PC-3 (cell line): ENCODE results near the gene RTKN2. TPM values are rescaled to one million over a fixed set of nuclear protein-coding genes. Genes with fewer than 3 reads are reported as not detected.
A peak's percentile ranks its signal among the peaks of the same experiment; 100 is the strongest.

Experiments used
- ATAC-seq: fragments of 200-7000 bp; cut with Tn5 transposase; 2 replicates; pipeline ENCODE4 v1.9.1; 2020; ENCODE audit warnings: mild to moderate bottlenecking, moderate library complexity
- BruUV-seq: library from RNA; stranded (reverse); fragments of 400-500 nt; replicated peaks from 2 replicates; lab custom pipeline; 2021; lab: Mats Ljungman, UMichigan
- CTCF ChIA-PET: fragments of 300-600 bp; sonication (Branson Sonifier 250); formaldehyde crosslinking; loops from one replicate; lab custom pipeline; 2022; ENCODE audit warnings: antibody characterized with exemption; lab: Charles Lee
- POLR2A ChIA-PET: fragments of 300-600 bp; sonication (Branson Sonifier 250); formaldehyde crosslinking; loops from one replicate; lab custom pipeline; 2022; ENCODE audit warnings: antibody characterized with exemption; ENCODE audit not compliant: unreplicated experiment; lab: Charles Lee
- DNase-seq: peaks from one replicate; pipeline ENCODE4 v3.0.0-alpha.2; 2015
- H2AFZ ChIP-seq: fragments of 300-600 bp; sonication (generic); 2 replicates; pipeline ENCODE4 v1.6.0; 2016; ENCODE audit warnings: antibody characterized with exemption, low read length
- H3F3A ChIP-seq: fragments of 300-600 bp; sonication (generic); one replicate; pipeline ENCODE4 v1.6.0; 2017; ENCODE audit warnings: antibody characterized with exemption, low read length, control low read depth, mild to moderate bottlenecking; ENCODE audit not compliant: unreplicated experiment
- H3K27ac ChIP-seq: fragments of 300-600 bp; sonication (generic); 2 replicates; pipeline ENCODE4 v1.5.1; 2016; ENCODE audit warnings: mild to moderate bottlenecking, low read length
- H3K27me3 ChIP-seq: fragments of 300-600 bp; sonication (generic); 2 replicates; pipeline ENCODE4 v1.6.1; 2016; ENCODE audit warnings: low read length, mixed read lengths
- H3K36me3 ChIP-seq: fragments of 300-600 bp; sonication (generic); 2 replicates; pipeline ENCODE4 v1.6.1; 2016; ENCODE audit warnings: low read depth, mixed run types, low read length, mixed read lengths
- H3K4me1 ChIP-seq: fragments of 300-600 bp; sonication (generic); 2 replicates; pipeline ENCODE4 v1.5.1; 2016; ENCODE audit warnings: low read length; ENCODE audit not compliant: insufficient read depth
- H3K4me2 ChIP-seq: fragments of 300-600 bp; sonication (generic); 2 replicates; pipeline ENCODE4 v1.6.0; 2016; ENCODE audit warnings: low read length
- H3K4me3 ChIP-seq: fragments of 300-600 bp; sonication (generic); 2 replicates; pipeline ENCODE4 v1.5.1; 2016; ENCODE audit warnings: mild to moderate bottlenecking, low read length, mixed read lengths
- H3K79me2 ChIP-seq: fragments of 300-600 bp; sonication (generic); 2 replicates; pipeline ENCODE4 v1.6.1; 2017; ENCODE audit warnings: low read length, mixed read lengths
- H3K9ac ChIP-seq: fragments of 300-600 bp; sonication (generic); 2 replicates; pipeline ENCODE4 v1.6.0; 2016; ENCODE audit warnings: mild to moderate bottlenecking, low read length
- H3K9me2 ChIP-seq: fragments of 300-600 bp; sonication (generic); replicated peaks from 2 replicates; pipeline ENCODE4 v1.6.1; 2016; ENCODE audit warnings: mixed run types, low read length, mixed read lengths
- H3K9me3 ChIP-seq: fragments of 300-600 bp; sonication (generic); 2 replicates; pipeline ENCODE4 v1.6.1; 2016; ENCODE audit warnings: low read length, mixed read lengths
- H4K20me1 ChIP-seq: fragments of 300-600 bp; sonication (generic); 2 replicates; pipeline ENCODE4 v1.6.1; 2016; ENCODE audit warnings: low read length, mixed read lengths
- EZH2 ChIP-seq: fragments of 300-600 bp; sonication (generic); IDR thresholded peaks from one replicate; pipeline ENCODE4 v1.6.1; 2017; ENCODE audit warnings: antibody characterized with exemption, mild to moderate bottlenecking, low read length; ENCODE audit not compliant: unreplicated experiment
- EZH2phosphoT487 ChIP-seq: fragments of 300-600 bp; sonication (generic); IDR thresholded peaks from 2 replicates; pipeline ENCODE4 v1.6.1; 2018; ENCODE audit warnings: mild to moderate bottlenecking, antibody characterized with exemption, low read length, borderline replicate concordance
- intact Hi-C: fragments of 100-400 bp; cut with micrococcal nuclease; formaldehyde crosslinking; loops from 2 replicates; pipeline ENCODE4 v1.9.0; 2023
- total RNA-seq: library from RNA; depleted of rRNA; stranded (reverse); fragments of >200 nt; gene quantifications from 2 replicates; pipeline ENCODE4 v1.2.3, GENCODE V29; 2014
- TF ChIP-seq, protein P1 (sequence below): fragments of 300-600 bp; sonication (generic); conservative IDR thresholded peaks from 2 replicates; pipeline ENCODE4 v1.5.1; 2017; ENCODE audit warnings: antibody characterized with exemption, low read depth, mild to moderate bottlenecking, low read length

RTKN2 gene
- total RNA-seq, 1 experiment from 2014 or later: 26.6 TPM

DNA sequence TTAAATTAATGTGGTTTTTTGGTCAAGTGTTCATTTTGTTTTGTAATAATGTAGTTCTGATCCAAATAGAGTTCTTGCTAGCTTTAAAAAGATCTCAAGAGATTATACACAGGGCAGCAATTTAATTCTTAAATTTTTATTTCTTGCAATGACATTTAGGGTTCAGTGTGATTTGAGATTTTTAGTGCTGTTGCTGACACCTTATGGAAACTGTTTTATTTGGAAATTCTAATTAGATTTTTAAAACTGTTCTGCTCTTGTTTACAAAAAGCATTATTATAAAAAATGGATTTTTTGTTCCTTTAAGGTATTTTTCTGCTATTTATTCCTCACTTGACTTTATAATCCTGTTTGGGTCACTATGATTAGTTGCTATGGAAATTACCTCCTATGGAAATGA is 72.1 kb downstream of the RTKN2 start:
- Histone ChIP-seq H3K27ac (no peak overlapping the region), H3K79me2 (no peaks in the 10 kb centered on the region), H3K4me3 (no peak overlapping the region), H3K27me3 (no peaks in the 10 kb centered on the region), H4K20me1 (no peaks in the 10 kb centered on the region), H2AFZ (no peak overlapping the region), H3K4me2 (no peak overlapping the region), H3K9me3 (no peaks in the 10 kb centered on the region), H3K4me1 (peaks cover 6% of the 10 kb centered on the region), H3F3A (no peaks in the 10 kb centered on the region), H3K9ac (no peak overlapping the region), H3K9me2 (no peaks in the 10 kb centered on the region), H3K36me3 (peaks cover 14% of the 10 kb centered on the region)
- no peak for DNase-seq
- BruUV-seq: no TSS peak
- no peak for ATAC-seq
- ChIA-PET POLR2A (no interaction called here), CTCF (interaction anchor here (1.8 kb wide), 1 partner anchor 120 kb away, joined by 6 read pairs; no protein-coding TSS in a partner anchor)
- intact Hi-C loops: loop anchor here (1.0 kb wide), 1 partner anchor 158 kb away; no protein-coding TSS in a partner anchor
- TF ChIP-seq EZH2phosphoT487: no peak
- TF ChIP-seq, protein P1, sequence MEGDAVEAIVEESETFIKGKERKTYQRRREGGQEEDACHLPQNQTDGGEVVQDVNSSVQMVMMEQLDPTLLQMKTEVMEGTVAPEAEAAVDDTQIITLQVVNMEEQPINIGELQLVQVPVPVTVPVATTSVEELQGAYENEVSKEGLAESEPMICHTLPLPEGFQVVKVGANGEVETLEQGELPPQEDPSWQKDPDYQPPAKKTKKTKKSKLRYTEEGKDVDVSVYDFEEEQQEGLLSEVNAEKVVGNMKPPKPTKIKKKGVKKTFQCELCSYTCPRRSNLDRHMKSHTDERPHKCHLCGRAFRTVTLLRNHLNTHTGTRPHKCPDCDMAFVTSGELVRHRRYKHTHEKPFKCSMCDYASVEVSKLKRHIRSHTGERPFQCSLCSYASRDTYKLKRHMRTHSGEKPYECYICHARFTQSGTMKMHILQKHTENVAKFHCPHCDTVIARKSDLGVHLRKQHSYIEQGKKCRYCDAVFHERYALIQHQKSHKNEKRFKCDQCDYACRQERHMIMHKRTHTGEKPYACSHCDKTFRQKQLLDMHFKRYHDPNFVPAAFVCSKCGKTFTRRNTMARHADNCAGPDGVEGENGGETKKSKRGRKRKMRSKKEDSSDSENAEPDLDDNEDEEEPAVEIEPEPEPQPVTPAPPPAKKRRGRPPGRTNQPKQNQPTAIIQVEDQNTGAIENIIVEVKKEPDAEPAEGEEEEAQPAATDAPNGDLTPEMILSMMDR: no peak
- TF ChIP-seq EZH2: no peak

DNA sequence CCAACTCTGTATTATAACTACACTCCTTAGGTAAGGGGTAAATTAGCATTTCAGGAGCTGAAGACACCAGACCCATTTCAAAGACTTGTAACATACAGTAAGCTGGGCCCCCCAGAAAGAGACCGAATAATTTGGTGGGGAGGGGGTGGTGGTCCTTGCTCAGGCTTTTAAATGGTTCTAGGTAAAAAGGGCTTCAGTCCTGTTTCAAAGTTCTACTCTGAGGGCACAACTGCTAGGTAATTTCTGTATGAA is 73.0 kb downstream of the RTKN2 start:
- CTCF ChIA-PET: interaction anchor here (0.7 to 1.8 kb wide), 2 partner anchors 71 to 119 kb away, joined by 5 to 6 read pairs; no protein-coding TSS in a partner anchor
- ATAC-seq: no peak; the same call in 1 of the 2 replicates
- no peaks in the 10 kb centered on the region for H3K9me2 ChIP-seq
- H3K27ac ChIP-seq: no peak overlapping the region
- H3F3A ChIP-seq: no peaks in the 10 kb centered on the region
- no TSS peak for BruUV-seq
- TF ChIP-seq EZH2 (no peak), EZH2phosphoT487 (no peak)
- TF ChIP-seq, protein P1: no peak
- H3K4me1 ChIP-seq: peaks cover 6% of the 10 kb centered on the region
- peaks cover 14% of the 10 kb centered on the region for H3K36me3 ChIP-seq
- H3K4me3 ChIP-seq: no peak overlapping the region
- no peaks in the 10 kb centered on the region for H3K9me3 ChIP-seq
- H3K27me3 ChIP-seq: no peaks in the 10 kb centered on the region
- no peaks in the 10 kb centered on the region for H4K20me1 ChIP-seq
- H3K79me2 ChIP-seq: no peaks in the 10 kb centered on the region
- POLR2A ChIA-PET: interaction anchor here (0.7 kb wide), 2 partner anchors 51 to 207 kb away, joined by 4 to 8 read pairs; no protein-coding TSS in a partner anchor
- H2AFZ ChIP-seq: no peak overlapping the region
- intact Hi-C loops: loop anchor here (1.0 kb wide), 1 partner anchor 48 kb away; no protein-coding TSS in a partner anchor
- H3K9ac ChIP-seq: no peak overlapping the region
- DNase-seq: no peak
- no peak overlapping the region for H3K4me2 ChIP-seq

DNA sequence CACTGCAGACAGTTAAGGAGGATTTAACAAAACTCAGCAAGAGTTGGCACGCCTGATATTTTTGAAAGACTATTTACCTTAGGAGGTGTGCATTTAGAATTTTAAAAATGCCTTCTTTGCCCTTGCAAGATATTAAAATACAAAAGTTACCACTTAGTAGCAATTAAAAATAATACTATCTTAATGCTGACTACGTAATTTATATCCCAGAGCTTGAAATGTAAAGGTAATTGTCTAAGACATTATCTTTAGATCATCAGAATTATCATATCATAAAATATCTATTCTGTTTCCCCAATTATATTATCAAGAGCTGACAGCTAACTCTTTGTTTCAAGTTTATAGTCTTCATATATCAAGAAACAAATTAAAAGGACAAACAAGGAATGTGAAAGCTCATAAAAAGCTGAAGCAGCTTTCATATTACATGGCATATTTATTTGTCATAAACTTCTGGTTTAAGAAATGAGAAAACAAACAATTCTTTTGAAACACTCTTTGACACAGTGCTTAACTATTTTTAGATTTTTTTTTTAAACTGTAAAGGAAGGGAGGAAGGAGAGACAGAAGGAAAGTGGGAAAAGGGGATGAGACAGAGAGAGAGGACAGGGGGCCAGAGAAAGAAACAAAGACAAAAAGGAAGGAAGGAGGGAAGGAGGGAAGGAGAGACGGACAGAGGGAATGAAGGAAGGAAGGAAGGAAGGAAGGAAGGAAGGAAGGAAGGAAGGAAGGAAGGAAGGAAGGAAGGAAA is 73.5 kb downstream of the RTKN2 start:
- no TSS peak for BruUV-seq
- ChIA-PET POLR2A (interaction anchor here (0.6 to 0.7 kb wide), 3 partner anchors 16 to 207 kb away, joined by 3 to 8 read pairs (median 4); no protein-coding TSS in a partner anchor), CTCF (interaction anchor here (0.5 to 1.8 kb wide), 3 partner anchors 72 to 293 kb away, joined by 3 to 6 read pairs (median 5); no protein-coding TSS in a partner anchor)
- peaks cover 14% of the 10 kb centered on the region for H3K36me3 ChIP-seq
- no peaks in the 10 kb centered on the region for H3F3A ChIP-seq
- no peak overlapping the region for H2AFZ ChIP-seq
- H3K27me3 ChIP-seq: no peaks in the 10 kb centered on the region
- no peaks in the 10 kb centered on the region for H3K9me3 ChIP-seq
- no peak overlapping the region for H3K27ac ChIP-seq
- H3K79me2 ChIP-seq: no peaks in the 10 kb centered on the region
- intact Hi-C loops: loop anchor here (1.0 kb wide), 1 partner anchor 48 kb away; no protein-coding TSS in a partner anchor
- TF ChIP-seq EZH2phosphoT487 (no peak), EZH2 (no peak)
- TF ChIP-seq, protein P1: no peak
- no peak overlapping the region for H3K4me2 ChIP-seq
- DNase-seq (peak; percentile 38), ATAC-seq (peak; percentile 74)
- H3K4me1 ChIP-seq: peaks cover 6% of the 10 kb centered on the region
- H3K4me3 ChIP-seq: no peak overlapping the region
- H4K20me1 ChIP-seq: no peaks in the 10 kb centered on the region
- no peak overlapping the region for H3K9ac ChIP-seq
- no peaks in the 10 kb centered on the region for H3K9me2 ChIP-seq
